Posterior cingulate gyrus (tissue), 11 donors: ENCODE measurements around the gene TTN.
A peak's percentile ranks its signal among the peaks of the same experiment; 100 is the strongest.
"Not testable (repeated sequence)": the region's sequence is repeated elsewhere in the genome, so short reads cannot be mapped to it uniquely, and the experiment has no call there.

Source experiments
- DNase-seq, 10 donors: peaks; one replicate each; pipeline versions ENCODE4 v3.0.0 to v3.0.0-alpha.2; 2020 to 2021; ENCODE audit warnings: mixed read lengths in 3 of 10
- intact Hi-C: fragments of 100-400 bp; cut with DNase I; formaldehyde crosslinking; loops from one replicate; pipeline ENCODE4 v1.15.1; 2023

Gene TTN

DNA sequence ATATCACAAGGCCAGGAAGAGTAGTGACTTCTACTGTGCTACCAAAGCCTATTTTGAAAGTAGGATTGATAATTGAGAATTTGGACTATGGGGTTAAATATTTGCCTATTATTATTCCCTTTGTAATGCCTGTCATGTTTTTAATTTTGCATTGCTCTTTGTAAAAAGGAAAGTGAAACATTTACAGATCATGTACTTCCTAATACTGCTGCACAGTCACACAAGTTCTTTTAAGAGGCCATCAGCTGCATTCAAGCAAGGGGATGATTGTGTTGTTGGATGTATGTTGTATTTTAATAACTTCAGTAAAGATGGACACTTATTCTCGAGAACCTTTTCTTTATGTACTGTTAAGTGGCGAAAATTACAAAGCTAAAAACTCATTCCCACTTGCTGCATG lies 256.9 kb downstream of the TTN start:
- DNase-seq: no peak
- intact Hi-C loops: no loop called here

DNA sequence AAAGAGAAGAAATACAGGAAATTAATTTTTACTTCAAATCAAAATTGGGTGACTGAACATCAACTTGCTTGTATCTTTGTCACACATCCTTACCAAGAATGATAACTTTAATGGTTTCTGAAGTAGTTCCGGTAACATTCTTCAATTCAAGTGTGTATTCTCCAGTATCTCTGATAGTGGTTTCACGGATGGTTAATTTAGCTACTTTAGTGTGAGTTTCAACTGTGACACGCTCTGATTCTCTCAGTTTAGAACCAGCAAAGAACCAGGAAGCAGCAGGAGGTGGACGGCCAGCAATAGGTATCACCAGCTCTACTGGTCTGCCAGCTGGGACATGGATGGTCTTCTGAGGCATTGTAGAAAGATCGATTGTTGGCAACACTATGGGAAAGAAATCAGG lies 264.7 kb downstream of the TTN start:
- intact Hi-C loops: no loop called here

DNA sequence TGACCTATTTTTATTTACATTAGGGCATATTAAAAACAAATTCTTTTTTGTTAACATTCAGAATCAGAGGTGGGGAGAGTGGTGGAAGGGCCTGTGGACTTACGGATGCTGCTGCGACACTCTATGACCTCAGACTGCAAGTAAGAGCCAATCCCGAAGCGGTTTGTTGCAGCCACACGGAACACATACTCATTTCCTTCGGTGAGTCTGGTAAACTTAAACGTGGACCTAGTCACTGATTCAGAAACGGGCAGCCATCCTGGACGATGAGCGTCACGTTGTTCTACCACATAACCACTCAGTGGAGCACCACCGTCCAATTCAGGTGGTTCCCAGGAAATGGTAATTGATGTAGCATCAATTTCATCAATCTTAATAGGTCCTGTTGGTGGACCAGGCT lies 265.1 kb downstream of the TTN start:
- intact Hi-C loops: no loop called here
- DNase-seq: no peak

More for the DNA sequence above, 264.7 kb downstream of the TTN start:
- no peak for DNase-seq

DNA sequence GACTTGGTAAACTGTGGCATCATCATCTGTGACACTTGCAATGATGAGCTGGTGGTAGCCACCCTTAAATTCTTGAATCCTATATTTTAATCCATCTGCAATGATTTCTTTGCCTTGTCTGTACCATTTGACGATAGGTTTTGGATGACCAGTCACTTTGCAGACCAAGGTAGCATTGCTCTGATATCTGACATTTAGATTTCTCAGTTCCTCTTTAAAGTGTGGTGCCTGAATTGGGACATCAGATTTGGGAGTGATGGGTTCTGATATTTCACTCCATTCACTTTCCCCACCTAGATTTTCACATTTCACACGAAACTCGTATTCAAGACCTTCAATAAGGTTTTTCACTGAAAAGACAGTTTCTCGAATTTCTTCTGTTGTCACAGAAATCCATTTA lies 271.2 kb downstream of the TTN start:
- no peak for DNase-seq
- intact Hi-C loops: no loop called here

DNA sequence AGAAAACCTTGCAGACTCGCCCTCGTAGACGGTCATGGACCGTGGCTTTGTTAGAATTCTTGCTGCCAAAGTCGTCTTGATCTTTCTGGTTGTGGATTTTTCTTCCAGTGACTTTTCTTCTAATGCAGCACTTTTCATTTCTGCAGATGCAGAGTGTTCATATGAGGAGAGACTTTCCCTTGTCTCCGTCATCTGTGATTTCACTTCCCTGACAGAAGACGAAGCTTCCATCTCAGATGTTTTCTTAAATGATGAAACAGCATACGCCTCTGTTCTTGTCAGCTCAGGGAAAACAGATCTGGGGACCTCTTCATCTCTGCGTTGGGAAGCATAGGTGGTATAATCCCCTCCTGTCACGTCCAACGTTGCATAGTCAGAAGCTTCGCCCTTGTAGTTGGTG lies 276.1 kb downstream of the TTN start:
- no peak for DNase-seq
- intact Hi-C loops: no loop called here

DNA sequence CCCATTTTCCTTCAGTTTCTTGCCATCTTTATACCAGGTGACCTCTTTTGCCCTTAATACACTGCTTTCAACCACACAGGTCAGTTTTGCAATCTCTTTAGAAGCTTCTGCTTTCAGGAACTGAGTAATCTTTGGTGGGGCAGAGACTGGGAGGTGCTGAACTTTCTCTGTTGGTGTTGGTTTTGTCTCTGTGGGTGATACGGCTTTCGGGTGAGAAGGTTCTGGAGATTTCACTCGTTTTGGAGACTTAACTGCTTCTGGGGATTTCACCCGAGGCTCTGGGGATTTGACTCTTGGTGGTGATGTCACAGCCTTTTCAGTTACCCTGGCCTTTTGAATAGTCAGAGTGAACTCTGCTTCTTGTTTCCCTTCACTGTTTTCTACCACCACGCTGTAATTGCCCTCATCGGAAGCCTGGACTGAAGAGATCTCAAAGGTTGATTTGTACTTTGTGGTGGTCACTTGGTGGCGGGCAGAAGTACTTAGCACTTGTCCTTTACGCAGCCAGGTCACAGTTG lies 276.5 kb downstream of the TTN start:
- DNase-seq: no peak
- intact Hi-C loops: no loop called here

DNA sequence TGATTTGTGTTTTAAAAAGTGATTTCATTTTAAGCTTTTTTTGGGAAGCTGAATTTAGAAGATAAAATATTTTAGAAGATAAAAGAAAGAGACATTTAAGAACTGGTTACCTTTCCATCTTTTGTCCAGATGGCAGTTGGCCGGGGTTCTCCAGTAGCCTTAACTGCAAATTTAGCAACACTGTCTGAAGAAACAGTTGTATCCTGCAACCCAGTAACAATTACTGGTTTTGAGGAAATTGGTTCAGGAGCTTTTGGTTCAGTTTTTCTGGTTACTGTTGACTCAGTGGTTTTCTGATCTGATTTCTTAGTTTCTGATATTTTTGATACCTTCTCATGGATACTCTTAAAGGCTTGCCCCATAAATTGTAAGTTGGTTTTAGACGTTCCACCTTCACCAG lies 277.1 kb downstream of the TTN start:
- no peak for DNase-seq
- intact Hi-C loops: no loop called here

DNA sequence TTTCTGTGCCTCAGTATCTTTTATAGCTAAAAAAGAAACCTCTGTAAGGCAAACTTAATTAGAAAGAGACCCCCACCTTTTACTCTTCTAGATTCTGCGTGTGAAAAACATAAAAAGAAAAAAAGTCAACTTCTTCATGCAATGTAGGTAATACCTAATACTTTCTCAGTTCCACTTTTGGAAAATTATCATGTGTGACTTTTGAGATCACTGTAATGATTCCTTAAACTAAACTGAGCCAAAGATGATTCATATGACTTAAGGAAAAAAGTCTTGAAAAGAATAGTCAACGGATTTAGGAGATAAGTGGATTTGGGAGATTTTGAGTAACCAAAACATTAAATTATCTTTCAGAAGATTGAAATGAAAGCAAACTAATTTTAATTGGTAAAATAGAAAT lies 278.0 kb downstream of the TTN start:
- no peak for DNase-seq
- intact Hi-C loops: no loop called here

DNA sequence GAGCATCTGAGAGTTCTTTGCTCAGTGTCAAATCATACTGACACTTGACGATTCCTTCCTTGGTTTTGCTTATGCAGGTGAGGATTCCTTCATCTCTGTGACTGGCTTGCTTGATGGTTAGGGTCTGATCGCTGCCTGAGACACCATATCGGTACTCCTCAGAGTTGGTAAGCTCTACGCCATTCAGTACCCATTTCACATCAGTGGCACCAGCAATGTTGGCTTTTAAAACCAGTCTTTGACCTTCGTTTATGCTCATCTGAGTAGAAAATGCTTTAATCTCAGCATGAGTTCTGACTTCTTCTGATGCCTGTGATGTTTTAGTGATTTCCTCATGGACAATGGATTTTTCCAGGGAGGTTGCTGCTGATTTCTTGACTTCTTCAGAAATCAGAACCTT lies 278.6 kb downstream of the TTN start:
- DNase-seq: no peak
- intact Hi-C loops: no loop called here

DNA sequence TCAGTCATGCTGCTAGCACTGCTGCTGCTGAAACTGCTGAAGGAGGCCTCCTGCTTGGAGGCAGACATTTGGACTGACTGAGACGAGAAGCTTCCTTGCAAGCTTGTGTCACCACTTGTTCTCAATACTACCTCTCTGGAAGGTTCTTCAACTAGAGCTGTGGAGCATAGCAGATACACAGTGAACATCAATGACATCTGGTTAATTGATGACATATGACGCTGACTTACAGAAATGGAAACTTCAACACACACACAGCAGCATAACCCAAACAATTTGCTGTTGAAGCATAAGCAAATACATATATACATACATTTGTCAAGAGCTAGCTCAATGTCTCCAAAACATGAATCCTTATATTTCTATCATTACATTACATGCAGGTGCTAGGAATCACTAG lies 279.6 kb downstream of the TTN start:
- DNase-seq: no peak
- intact Hi-C loops: no loop called here

DNA sequence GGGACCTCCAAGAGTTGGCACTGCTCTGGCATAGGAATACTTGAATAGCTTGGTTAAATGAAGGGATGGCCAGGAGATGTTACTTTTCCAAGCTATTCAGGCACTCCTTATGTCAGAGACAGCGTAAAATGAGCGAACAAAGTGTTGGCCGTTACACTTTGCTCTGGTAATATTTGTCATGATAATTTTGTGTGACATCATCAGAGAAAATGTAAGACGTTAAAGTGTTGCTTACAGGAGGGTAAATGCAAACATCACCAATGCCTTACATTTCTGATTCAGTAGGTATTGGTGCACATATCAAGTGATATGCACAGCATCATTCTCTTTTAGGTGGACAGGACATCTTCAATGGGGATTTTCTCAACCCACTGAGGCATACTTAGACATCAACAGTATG lies 281.0 kb downstream of the TTN start:
- intact Hi-C loops: no loop called here
- no peak for DNase-seq

DNA sequence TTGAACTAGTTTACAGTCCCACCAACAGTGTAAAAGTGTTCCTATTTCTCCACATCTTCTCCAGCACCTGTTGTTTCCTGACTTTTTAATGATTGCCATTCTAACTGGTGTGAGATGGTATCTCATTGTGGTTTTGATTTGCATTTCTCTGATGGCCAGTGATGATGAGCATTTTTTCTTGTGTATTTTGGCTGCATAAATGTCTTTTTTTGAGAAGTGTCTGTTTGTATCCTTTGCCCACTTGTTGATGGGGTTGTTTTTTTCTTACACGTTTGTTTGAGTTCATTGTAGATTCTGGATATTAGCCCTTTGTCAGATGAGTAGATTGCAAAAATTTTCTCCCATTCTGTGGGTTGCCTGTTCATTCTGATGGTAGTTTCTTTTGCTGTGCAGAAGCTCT lies 281.8 kb downstream of the TTN start:
- DNase-seq, intact Hi-C loops: not testable (repeated sequence)

DNA sequence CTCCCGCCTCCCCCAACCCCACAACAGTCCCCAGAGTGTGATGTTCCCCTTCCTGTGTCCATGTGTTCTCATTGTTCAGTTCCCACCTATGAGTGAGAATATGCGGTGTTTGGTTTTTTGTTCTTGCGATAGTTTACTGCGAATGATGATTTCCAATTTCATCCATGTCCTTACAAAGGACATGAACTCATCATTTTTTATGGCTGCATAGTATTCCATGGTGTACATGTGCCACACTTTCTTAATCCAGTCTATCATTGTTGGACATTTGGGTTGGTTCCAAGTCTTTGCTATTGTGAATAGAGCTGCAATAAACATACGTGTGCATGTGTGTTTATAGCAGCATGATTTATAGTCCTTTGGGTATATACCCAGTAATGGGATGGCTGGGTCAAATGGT lies 282.2 kb downstream of the TTN start:
- DNase-seq, intact Hi-C loops: not testable (repeated sequence)

DNA sequence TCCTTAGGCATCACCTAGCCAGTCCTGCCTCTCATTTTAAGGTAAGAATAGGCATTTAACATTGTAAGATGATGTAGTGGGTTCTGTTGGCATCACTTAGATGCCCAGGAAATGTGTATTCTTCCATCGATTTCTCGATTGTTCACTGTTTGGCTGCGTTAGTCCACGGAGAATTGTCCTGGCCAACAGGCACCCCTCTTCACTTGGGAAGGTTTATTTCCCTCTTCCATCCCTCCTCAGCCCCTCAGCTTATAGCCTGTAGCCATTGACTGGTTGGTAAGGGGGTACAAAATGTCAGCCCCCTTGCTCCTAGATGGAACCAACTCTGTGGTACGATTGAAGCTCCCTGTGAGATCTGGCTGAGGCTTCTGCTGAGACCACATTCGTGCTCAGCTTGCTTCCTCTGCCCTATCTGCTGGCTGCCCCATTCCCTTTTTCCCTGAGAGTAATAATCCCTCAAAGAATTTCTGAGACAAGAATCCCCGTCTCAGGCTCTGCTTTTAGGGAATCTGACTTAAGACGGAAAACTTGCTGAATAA lies 283.6 kb downstream of the TTN start:
- no peak for DNase-seq
- intact Hi-C loops: no loop called here

DNA sequence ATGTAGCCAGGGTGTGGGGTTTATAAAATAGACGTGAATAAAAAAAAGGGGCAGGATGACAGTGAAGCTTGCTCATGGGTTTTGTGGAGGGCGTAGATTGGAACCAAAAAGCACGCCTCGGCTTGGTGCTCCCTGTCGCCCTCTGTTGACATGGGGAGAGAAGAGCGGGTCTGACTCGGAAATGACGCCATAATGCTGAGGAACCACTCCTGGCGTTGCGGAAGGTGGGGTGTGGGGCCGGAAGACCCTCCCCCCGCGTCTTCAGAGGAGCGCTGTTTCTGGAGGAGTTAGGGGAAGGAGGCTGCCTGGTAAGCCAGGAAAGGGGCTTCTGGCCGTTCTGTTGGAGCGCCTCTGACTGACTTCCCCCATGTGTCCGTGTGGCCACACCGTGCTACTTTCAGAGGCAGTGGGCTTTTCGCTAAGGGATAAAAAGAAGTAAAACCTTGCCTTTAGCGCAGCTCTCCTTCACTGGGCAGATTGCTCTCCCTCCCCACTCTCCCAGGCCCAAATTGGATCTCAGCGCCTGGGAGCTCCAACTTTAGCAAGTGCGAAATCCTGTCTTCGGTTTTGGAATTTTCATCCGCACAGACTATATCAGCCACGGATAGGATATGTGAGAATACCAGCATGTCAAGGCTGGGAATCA lies 284.1 kb downstream of the TTN start:
- intact Hi-C loops: no loop called here
- DNase-seq: peak; percentile 41 to 95 (median 75)

DNA sequence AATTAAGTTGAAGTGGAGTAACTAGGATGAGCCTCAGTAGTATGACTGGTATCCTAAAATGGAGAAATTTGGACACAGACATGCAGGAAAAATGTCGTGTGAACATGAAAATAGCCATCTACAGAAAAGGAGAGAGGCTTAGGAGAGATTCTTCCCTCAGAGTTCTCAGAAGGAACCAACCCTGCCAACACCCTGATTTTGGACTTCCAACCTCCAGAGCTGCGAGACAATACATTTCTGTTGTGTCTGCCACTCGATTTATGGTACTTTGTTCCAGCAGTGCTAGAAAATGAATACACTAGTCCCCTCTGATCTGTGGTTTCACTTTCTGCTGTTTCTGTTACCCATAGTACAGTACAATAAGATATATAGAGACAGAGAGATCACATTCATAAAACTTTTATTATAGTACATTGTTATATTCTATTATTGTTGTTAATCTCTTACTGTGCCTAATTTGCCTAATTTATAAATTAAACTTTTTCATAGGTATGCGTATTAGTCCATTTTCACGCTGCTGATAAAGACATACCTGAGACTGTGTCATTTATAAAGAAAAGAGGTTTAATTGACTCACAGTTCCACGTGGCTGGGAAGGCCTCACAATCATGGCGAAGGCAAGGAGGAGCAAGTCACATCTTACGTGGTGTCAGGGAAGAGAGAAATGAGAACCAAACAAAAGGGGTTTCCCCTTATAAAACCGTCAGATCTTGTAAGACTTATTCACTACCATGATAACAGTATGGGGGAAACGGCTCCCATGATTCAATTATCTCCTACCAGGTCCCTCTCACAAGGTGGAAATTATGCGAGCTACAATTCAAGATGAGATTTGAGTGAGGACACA lies 285.7 kb downstream of the TTN start:
- no peak for DNase-seq
- intact Hi-C loops: no loop called here

DNA sequence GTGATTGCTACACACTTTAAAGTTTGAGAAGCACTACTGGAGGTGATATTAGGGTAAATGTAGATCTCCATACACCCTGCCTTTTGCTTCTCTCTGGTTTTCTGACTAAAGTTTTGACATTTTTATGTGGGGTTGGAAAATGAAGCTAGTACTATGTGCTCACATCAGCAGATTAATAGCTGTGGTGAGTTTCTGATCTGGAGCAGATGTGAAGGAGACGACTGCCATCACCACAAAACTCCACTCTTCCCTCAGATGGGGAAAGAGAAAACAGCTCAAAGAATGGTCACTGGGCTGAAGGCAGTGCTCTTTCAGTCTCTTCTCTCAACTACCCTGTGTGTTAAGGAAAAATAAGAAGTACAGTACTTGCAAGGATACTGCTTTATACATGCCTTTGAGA lies 289.7 kb downstream of the TTN start:
- DNase-seq: no peak
- intact Hi-C loops: no loop called here

DNA sequence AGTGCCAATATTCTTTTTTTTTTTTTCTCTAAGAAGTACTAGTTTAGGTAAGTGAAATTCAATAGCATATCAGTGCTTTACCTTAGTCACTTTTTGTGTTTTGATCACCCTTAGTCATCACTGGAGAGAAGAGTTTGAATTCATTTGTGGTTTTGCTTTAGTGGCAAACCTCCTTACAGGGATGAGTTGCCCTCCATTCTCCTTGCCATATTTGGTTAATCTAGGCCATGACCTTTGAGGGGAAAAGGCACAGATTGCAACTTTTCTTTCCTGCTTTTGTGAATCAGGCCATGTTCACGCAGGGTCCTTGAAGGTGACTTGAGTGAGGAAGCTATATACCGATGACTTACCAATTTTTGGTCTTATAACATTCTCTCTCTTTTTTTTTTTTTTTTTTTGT lies 292.6 kb downstream of the TTN start:
- intact Hi-C loops: no loop called here
- no peak for DNase-seq

DNA sequence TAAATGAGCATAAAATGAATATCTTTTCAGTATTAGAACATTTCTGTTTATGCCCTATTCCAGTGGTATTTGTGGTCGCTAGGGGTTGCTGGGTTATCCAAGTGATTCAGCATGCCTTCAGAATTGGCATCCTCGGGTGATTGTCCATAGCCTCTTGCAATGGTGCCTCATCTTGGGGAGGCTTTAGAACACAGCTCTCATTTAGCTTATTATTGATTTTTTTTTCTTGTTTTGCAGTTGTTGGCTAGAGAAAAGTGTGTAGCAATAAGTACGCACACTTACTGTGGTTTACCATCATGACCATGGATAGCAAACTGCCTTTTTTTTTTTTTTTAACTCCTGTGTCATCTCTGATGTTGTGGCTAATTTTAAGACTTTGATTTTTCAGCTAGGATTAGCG lies 293.3 kb downstream of the TTN start:
- intact Hi-C loops: no loop called here
- no peak for DNase-seq

DNA sequence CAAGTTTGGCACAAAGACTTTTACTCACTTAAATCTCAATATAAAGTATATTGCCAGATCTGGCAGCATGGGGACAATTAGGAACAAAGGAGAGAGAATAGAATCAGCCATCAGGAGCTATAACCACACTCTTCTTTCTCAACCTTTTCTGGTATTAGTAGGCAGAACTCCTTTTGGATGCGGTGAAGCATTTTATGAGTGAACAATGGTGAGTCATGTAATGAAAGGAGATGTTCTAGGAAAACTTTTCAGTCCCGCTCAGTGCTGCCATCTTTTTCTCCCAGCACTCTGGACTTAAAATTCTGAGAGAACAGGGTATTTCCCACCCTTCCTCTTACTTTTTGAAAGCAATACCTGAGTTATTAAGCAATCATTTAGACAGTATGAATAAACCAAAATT lies 294.7 kb downstream of the TTN start:
- intact Hi-C loops: no loop called here
- no peak for DNase-seq

DNA sequence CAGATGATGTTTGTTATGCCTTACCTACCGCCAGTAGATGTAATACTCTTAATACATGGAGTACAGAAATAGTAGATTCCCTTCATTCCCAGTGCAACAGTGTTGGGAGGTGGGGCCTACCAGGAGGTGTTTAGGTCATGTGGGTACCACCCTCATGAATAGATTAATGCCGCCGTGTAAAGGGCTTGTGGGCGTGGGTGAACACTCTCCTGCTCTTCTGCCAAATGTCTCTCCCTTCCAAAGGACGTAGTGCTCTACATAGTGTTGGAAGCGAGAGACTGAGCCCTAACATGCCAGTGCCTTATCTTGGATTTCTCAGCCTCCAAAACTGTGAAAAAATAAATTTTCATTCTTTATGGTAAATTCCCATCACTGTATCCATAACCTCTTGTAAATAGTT lies 296.8 kb downstream of the TTN start:
- intact Hi-C loops: no loop called here
- no peak for DNase-seq

DNA sequence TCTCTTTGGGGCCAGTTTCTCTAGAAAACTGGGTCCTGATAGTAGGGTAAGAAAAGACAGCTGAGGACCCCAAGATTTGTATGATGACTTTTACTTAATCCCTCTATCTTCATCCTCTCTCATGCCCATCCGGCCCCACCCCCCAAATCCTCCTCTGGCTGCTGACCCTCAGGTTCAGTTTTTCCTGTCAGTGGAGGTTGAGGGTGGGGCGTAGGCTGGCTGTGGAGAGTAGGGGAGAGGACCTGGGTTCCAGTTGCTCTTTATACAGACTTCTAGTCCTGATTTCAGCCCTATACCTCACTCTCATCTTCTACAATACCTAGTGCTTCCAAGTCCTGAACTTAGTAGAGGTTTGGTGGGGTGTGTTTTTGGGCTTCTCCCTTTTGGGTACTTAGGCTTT lies 298.6 kb downstream of the TTN start:
- no peak for DNase-seq
- intact Hi-C loops: no loop called here
